ENCODE results near the gene PRDM12.

The PRDM12 gene

DNA sequence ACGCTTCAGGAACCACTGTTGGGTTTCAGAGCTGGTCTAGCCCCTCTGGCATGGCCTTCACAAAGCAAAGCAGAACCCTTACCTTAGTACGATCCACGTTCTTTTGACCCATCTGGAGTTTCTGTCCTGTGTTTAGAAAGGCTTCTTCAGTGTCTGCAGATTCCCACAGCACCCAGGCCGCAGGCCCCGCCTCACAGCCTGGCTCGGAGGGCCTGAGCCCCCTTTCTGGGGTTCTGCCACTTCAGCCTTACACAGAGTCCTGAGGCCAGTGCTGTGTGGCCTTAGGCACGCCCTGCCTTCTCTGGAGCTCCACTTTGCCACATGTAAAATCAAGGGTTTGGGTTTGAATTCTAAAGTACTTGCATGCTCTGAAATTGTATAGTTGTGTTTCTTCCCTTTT, 31.6 kb upstream of the PRDM12 start:
- H3K4me3 ChIP-seq (ENCODE audit: low read depth, low read length): no peak overlapping the region
- DNase-seq (ENCODE audit: low read depth): no peak
- TF ChIP-seq, protein P1, sequence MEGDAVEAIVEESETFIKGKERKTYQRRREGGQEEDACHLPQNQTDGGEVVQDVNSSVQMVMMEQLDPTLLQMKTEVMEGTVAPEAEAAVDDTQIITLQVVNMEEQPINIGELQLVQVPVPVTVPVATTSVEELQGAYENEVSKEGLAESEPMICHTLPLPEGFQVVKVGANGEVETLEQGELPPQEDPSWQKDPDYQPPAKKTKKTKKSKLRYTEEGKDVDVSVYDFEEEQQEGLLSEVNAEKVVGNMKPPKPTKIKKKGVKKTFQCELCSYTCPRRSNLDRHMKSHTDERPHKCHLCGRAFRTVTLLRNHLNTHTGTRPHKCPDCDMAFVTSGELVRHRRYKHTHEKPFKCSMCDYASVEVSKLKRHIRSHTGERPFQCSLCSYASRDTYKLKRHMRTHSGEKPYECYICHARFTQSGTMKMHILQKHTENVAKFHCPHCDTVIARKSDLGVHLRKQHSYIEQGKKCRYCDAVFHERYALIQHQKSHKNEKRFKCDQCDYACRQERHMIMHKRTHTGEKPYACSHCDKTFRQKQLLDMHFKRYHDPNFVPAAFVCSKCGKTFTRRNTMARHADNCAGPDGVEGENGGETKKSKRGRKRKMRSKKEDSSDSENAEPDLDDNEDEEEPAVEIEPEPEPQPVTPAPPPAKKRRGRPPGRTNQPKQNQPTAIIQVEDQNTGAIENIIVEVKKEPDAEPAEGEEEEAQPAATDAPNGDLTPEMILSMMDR (IDR thresholded peaks at IDR 0.05; ENCODE audit: low read depth, low read length, missing control alignments): no peak

DNA sequence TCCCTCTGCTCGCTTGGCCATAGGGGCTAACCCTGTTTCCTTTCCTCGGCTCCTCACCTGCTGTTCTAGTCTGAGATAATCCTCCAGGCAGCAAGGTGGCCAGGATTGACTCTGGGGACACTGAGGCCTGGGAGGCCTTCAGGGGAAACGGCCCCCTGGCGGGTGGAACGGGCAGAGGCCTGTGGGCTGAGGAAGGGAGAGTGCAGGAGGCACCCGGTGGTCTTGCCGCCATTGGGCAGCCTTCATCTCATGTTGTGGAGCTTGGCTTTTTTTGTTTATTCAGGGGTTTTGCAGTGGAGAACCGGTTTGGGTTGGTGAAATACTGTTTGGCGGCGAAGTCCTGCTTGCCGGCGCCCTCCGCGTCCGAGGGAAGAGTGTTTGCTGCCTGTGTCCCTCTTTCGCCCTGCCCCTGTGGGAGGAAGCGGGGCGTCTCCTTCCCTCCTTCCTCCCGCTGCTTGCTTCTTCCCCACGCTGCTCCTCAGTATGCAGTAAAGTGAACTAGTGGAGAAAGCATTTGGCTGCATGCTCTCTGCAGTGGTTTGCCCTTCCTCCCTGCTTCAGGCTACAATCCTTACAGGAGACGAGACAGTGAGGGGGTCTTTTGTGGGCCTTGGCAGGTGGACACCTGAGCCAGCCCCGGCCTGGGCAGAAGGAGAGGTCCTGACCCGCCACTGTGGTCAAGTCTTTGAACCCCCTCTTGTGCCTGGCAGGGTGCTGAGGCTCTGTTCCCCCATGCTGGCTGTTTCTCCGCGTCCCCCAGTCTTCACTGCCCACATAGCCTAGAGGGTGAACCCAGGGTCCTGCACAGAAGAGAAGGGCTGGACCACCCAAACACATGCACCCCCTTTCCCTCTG, 30.8 kb upstream of the PRDM12 start:
- H3K4me3 ChIP-seq (ENCODE audit: low read depth, low read length): no peak overlapping the region
- TF ChIP-seq, protein P1 (IDR thresholded peaks at IDR 0.05; ENCODE audit: low read depth, low read length, missing control alignments): no peak

DNA sequence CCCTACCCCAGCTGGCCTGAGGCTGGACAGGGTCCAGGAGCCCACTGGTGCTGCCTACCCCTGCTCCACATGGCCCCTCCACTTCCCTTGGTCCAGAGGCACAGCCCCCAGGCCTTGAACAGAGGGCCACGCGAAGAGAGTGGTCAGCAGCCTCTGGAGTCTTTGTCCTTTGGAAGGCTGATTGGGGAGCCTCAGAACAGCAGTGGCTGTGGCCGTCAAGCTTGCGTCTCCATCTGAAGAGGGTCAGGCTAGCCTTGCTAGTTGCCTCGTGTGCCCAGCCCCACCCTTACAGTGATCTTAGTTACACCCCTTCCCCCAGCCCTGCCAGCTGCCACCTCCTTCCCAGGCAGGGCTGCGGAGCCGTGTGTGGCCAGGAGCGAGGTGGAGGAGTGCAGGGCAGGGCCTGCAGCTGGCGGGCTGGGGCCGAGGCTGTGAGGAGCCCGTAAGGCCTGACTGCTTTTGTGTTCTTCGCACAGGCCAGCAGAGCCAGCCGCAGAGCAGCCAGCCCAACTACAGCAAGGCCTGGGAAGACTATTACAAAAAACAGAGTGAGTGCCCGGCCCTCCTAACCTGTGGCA, 30.1 kb upstream of the PRDM12 start:
- TF ChIP-seq, protein P1 (IDR thresholded peaks at IDR 0.05; ENCODE audit: low read depth, low read length, missing control alignments): no peak
- DNase-seq (ENCODE audit: low read depth): no peak

More for the DNA sequence above, 30.8 kb upstream of the PRDM12 start:
- DNase-seq (ENCODE audit: low read depth): no peak

DNA sequence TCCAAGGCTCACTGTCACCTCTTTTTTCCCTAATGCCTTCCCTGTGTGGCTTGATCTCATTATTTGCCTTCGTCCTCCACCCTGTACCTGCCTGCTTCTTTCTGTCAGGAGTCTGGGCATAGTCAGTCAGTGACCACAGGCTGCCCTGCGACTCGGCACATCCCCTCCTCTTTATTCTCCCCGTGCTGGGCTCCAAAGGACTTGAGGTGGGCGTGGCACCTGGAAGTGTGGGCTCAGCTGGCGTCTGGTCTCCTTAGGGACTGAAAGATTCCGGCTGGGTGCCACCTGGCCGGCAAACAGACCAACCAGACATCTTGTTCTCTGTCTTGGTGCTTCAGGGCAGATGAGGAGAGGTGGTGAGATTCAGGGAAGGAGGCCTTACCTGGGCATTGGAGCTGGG, 29.6 kb upstream of the PRDM12 start:
- TF ChIP-seq, protein P1 (IDR thresholded peaks at IDR 0.05; ENCODE audit: low read depth, low read length, missing control alignments): no peak
- H3K4me3 ChIP-seq (ENCODE audit: low read depth, low read length): no peak overlapping the region
- no peak for DNase-seq (ENCODE audit: low read depth)

More for the DNA sequence above, 30.1 kb upstream of the PRDM12 start:
- H3K4me3 ChIP-seq (ENCODE audit: low read depth, low read length): no peak overlapping the region

DNA sequence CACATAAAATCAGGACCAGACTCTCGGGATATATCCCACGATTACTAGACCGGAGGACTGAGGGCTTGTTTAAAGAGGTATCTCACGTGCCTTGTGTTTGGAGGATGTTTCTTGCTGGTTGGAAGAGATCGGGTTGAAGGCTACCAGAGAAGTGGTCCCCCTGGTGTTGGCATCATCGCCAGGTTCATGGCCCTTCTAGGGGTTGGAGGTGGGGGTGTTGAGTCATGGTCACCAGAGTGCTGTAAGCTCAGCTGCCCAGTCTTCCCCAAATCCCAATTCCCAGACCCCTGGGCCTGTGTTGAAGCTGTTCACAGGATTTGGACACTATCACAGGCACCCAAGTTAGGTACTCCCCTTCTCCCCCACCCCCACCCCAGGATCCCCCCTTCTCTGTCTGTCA, 29.1 kb upstream of the PRDM12 start:
- no peak for DNase-seq (ENCODE audit: low read depth)
- TF ChIP-seq, protein P1 (IDR thresholded peaks at IDR 0.05; ENCODE audit: low read depth, low read length, missing control alignments): no peak
- H3K4me3 ChIP-seq (ENCODE audit: low read depth, low read length): no peak overlapping the region

DNA sequence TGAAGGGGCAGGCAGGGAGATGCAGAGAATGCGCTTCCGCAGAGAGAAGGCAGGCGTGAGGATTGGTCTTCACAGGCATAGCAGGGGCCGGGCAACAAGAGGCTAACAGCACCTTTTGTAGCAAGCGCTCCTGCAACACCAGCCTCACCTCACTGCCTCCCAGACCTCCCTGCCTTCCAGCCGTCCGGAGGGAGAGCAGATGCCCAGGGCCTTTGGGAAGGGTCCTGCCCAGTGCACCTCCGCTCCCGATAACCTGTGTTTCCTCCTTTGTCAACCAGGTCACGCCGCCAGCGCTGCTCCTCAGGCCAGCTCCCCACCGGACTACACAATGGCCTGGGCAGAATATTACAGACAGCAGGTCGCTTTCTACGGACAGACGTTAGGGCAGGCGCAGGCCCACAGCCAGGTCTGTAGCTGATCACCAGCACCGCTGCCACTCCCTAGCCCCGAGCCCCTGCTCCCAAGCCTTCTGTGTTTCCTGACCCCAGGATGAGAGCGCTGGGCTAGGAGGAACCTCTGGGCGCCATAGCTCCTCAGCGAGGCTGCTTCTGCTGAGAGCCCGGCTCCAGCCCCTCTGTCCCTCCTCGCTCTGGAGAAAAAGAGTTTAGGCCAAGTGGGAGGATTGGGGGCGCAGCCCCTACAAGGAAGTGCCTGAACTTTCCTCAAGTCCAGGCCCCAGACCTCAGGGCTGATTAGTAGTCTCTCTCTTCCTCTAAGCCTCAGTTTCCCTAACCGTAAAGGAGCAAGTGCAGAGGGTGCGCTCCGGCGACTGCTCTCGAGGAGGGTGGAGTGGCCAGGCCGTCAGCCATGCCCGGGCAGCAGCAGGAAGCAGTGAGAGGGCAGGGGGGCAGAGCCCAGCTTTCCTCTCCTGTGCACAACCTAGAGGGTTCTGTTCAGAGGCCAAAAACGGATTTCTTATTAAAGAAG, 28.4 kb upstream of the PRDM12 start:
- TF ChIP-seq, protein P1 (IDR thresholded peaks at IDR 0.05; ENCODE audit: low read depth, low read length, missing control alignments): no peak
- DNase-seq (ENCODE audit: low read depth): no peak
- H3K4me3 ChIP-seq (ENCODE audit: low read depth, low read length): no peak overlapping the region
